ENCODE data around the gene NSRP1.

The NSRP1 gene

DNA sequence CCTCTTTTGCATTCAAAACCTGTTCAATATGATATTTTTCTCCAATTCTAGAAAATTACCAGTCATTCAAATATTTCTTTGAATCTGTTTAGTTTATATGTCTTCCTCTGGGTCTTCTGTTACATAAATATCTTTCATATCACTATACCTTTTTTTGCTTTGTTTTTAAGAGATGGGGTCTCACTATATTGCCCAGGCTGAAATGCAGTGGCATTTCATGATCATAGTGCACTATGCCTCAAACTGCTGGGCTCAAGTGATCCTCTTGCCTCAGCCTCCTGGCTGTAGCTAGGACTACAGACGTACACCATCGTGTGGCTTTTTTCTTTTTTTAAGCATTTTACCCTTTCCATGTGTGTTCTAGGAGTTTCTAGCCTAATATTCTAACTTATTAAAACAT, 38.8 kb downstream of the NSRP1 start:
- H3K4me3 ChIP-seq (ENCODE audit: low read length): no peak overlapping the region
- H3F3A ChIP-seq (ENCODE audit: control insufficient read depth, insufficient read depth): peaks cover 4% of the 10 kb centered on the region; the same call in 1 of the 2 replicates
- TF ChIP-seq EZH2phosphoT487 (IDR thresholded peaks at IDR 0.05; ENCODE audit: borderline replicate concordance, low read length): no peak
- TF ChIP-seq, protein P1, sequence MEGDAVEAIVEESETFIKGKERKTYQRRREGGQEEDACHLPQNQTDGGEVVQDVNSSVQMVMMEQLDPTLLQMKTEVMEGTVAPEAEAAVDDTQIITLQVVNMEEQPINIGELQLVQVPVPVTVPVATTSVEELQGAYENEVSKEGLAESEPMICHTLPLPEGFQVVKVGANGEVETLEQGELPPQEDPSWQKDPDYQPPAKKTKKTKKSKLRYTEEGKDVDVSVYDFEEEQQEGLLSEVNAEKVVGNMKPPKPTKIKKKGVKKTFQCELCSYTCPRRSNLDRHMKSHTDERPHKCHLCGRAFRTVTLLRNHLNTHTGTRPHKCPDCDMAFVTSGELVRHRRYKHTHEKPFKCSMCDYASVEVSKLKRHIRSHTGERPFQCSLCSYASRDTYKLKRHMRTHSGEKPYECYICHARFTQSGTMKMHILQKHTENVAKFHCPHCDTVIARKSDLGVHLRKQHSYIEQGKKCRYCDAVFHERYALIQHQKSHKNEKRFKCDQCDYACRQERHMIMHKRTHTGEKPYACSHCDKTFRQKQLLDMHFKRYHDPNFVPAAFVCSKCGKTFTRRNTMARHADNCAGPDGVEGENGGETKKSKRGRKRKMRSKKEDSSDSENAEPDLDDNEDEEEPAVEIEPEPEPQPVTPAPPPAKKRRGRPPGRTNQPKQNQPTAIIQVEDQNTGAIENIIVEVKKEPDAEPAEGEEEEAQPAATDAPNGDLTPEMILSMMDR (IDR thresholded peaks at IDR 0.05; ENCODE audit: low read depth, low read length, poor library complexity, severe bottlenecking): no peak
- H4K20me1 ChIP-seq (ENCODE audit: control insufficient read depth, insufficient read depth, low read depth, low read length): no peaks in the 10 kb centered on the region; the same call in 1 of the 2 replicates
- H3K79me2 ChIP-seq (ENCODE audit: control insufficient read depth, low read length): peaks cover 84% of the 10 kb centered on the region
- H3K4me2 ChIP-seq (ENCODE audit: low read length): no peak overlapping the region
- no peak overlapping the region for H3K27ac ChIP-seq (ENCODE audit: low read depth, low read length)
- H3K4me1 ChIP-seq (ENCODE audit: control insufficient read depth, low read length): peaks cover 59% of the 10 kb centered on the region
- no peaks in the 10 kb centered on the region for H3K27me3 ChIP-seq (ENCODE audit: control insufficient read depth, low read length)
- H3K9me3 ChIP-seq (ENCODE audit: control insufficient read depth, insufficient read depth, low read length): peaks cover 3% of the 10 kb centered on the region; the same call in 1 of the 2 replicates
- peaks cover 55% of the 10 kb centered on the region for H3K36me3 ChIP-seq (ENCODE audit: control insufficient read depth, low read length)
- H3K9me2 ChIP-seq (replicated peaks; ENCODE audit: control insufficient read depth, low read length): no peaks in the 10 kb centered on the region

DNA sequence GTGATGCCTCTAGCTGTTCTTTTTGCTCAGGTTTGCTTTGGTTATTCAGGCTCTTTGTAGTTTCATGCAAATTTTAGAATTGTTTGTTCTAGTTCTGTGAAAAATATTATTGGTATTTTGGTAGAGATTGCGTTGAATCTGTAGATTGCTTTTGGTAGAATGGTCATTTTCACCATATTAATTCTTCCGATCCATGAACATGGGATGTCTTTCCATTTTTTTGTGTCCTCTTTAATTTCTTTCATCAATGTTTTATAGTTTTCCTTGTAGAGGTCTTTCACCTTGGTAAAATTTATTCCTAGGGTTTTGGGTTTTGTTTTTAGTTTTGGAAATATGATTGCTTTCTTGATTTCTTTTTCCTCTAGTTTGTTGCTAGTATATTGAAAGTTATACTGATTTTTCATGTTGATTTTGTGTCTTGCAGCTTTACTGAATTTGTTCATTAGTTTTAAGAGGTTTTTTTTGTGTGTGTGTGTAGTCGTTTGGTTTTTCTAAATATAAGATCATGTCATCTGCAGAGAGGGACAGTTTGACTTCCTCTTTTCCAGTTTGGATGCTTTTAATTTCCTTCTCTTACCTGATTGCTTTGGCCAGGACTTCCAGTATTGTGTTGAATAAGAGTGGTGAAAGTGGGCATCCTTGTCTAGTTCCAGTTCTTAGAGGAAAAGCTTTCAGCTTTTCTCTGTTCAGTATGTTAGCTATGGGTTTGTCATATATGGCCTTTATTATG, 42.4 kb downstream of the NSRP1 start:
- Histone ChIP-seq H3K4me2 (ENCODE audit: low read length) (peak overlapping the region; percentile 65), H3K4me1 (ENCODE audit: control insufficient read depth, low read length) (peaks cover 74% of the 10 kb centered on the region), H3K36me3 (ENCODE audit: control insufficient read depth, low read length) (peaks cover 64% of the 10 kb centered on the region), H3K9me3 (ENCODE audit: control insufficient read depth, insufficient read depth, low read length) (peaks cover 3% of the 10 kb centered on the region; the same call in 1 of the 2 replicates), H4K20me1 (ENCODE audit: control insufficient read depth, insufficient read depth, low read depth, low read length) (no peaks in the 10 kb centered on the region; the same call in 1 of the 2 replicates), H3K27ac (ENCODE audit: low read depth, low read length) (peak overlapping the region; percentile 61), H3F3A (ENCODE audit: control insufficient read depth, insufficient read depth) (peaks cover 8% of the 10 kb centered on the region; the same call in 1 of the 2 replicates), H3K79me2 (ENCODE audit: control insufficient read depth, low read length) (peaks cover 93% of the 10 kb centered on the region), H3K4me3 (ENCODE audit: low read length) (peak overlapping the region; percentile 35), H3K9me2 (replicated peaks; ENCODE audit: control insufficient read depth, low read length) (no peaks in the 10 kb centered on the region), H3K27me3 (ENCODE audit: control insufficient read depth, low read length) (no peaks in the 10 kb centered on the region)
- TF ChIP-seq, protein P1 (IDR thresholded peaks at IDR 0.05; ENCODE audit: low read depth, low read length, poor library complexity, severe bottlenecking): no peak
- TF ChIP-seq EZH2phosphoT487 (IDR thresholded peaks at IDR 0.05; ENCODE audit: borderline replicate concordance, low read length): no peak

DNA sequence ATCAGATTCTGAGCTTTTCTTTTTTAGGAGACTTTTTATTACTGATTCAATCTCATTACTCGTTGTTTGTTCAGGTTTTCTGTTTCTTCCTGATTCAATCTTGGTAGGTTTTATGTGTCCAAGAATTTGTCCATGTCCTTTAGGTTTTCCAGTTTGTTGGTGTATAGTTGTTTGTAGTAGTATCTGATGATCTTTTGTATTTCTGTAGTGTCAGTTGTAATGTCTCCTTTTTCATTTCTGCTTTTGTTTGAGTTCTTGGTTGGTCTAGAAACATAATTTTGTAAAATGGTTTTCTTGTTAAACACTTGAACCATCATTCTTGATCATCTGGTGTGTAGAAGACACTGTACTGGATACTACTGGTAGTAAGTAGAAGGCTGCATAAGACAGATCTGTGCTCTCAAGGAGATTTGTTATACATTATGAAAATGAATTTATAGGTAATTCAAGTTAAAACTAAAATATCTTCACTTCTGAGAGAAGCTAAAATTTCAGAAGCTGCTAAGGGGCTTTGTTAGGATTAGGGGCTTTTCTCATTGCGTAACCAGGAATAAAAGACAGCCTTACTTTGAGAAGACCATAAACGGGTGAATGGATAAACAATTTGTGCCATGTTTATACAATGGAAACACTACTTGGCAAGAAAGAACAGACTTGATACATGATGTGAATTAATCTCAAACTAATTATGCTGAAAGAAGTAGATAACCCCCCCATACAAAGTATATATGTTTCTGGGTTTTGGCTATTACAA, 44.0 kb downstream of the NSRP1 start:
- Histone ChIP-seq H3K27me3 (ENCODE audit: control insufficient read depth, low read length) (no peaks in the 10 kb centered on the region), H3K36me3 (ENCODE audit: control insufficient read depth, low read length) (peaks cover 78% of the 10 kb centered on the region), H3K79me2 (ENCODE audit: control insufficient read depth, low read length) (peaks cover 95% of the 10 kb centered on the region), H3K27ac (ENCODE audit: low read depth, low read length) (no peak overlapping the region), H4K20me1 (ENCODE audit: control insufficient read depth, insufficient read depth, low read depth, low read length) (peaks cover 6% of the 10 kb centered on the region; the same call in 1 of the 2 replicates), H3K9me2 (replicated peaks; ENCODE audit: control insufficient read depth, low read length) (no peaks in the 10 kb centered on the region), H3F3A (ENCODE audit: control insufficient read depth, insufficient read depth) (peaks cover 10% of the 10 kb centered on the region; the same call in 1 of the 2 replicates), H3K9me3 (ENCODE audit: control insufficient read depth, insufficient read depth, low read length) (peaks cover 3% of the 10 kb centered on the region; the same call in 1 of the 2 replicates), H3K4me1 (ENCODE audit: control insufficient read depth, low read length) (peaks cover 85% of the 10 kb centered on the region), H3K4me3 (ENCODE audit: low read length) (no peak overlapping the region), H3K4me2 (ENCODE audit: low read length) (no peak overlapping the region)
- TF ChIP-seq, protein P1 (IDR thresholded peaks at IDR 0.05; ENCODE audit: low read depth, low read length, poor library complexity, severe bottlenecking): no peak
- no peak for TF ChIP-seq EZH2phosphoT487 (IDR thresholded peaks at IDR 0.05; ENCODE audit: borderline replicate concordance, low read length)

Measured in DOHH2 (cell line).